ENCODE data around the gene SYT10.

DNA sequence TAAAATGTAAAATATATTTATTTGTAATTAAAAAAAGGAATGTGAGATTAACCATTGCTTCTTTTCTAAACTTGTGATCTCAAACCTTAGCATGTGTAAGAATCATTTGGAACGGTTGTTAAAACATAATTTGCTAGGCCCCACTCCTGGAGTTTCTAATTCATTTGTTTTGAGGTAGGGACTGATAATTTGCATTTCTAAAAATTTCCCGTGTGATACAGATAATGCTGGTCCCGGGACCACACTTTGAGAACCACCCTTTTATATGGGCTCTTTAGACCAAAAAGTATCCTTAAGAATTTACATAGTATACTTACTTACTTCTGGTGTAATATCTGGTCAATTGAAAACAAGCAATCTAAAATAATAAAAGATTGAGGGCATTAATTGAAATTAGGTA is 10.9 kb upstream of the SYT10 start:
- TF ChIP-seq, protein P1, sequence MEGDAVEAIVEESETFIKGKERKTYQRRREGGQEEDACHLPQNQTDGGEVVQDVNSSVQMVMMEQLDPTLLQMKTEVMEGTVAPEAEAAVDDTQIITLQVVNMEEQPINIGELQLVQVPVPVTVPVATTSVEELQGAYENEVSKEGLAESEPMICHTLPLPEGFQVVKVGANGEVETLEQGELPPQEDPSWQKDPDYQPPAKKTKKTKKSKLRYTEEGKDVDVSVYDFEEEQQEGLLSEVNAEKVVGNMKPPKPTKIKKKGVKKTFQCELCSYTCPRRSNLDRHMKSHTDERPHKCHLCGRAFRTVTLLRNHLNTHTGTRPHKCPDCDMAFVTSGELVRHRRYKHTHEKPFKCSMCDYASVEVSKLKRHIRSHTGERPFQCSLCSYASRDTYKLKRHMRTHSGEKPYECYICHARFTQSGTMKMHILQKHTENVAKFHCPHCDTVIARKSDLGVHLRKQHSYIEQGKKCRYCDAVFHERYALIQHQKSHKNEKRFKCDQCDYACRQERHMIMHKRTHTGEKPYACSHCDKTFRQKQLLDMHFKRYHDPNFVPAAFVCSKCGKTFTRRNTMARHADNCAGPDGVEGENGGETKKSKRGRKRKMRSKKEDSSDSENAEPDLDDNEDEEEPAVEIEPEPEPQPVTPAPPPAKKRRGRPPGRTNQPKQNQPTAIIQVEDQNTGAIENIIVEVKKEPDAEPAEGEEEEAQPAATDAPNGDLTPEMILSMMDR (IDR thresholded peaks at IDR 0.05), result no peak
- TF ChIP-seq EZH2 (IDR thresholded peaks at IDR 0.05; ENCODE audit: borderline replicate concordance, insufficient read depth, low read depth, low read length, poor library complexity, severe bottlenecking), result no peak

All from B cell (primary cell).